ENCODE data around the gene SLC6A18.

GRCh38 chr5:1255081-1255561 lies 29.9 kb downstream of the SLC6A18 start:
- TF ChIP-seq POLR2A (IDR thresholded peaks at IDR 0.05): no peak
- TF ChIP-seq CTCF (IDR thresholded peaks at IDR 0.05): no peak

All from tibial nerve (tissue), 3 donors.